Measurements from ENCODE around the gene PKHD1.

The PKHD1 gene

DNA sequence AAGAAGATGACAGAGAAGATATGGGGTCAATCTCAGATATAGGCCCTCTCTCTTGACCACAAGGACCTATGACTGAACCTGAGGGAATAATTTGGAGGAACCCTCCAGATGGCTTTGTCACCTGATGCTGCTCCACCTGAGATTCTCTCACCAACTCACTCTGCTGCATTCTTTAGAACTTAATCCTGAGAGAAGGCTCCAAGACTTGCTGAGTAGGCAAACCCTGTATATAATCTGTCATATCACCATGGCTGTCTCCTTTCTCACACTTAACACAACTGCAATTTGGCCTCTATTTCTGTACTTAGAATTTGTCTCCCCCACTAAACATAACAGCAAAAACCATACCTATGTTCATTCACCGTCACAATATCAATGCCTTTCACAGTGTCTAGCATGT lies 172.3 kb downstream of the PKHD1 start:
- no peaks in the 10 kb centered on the region for H3K36me3 Mint-ChIP-seq
- H3K4me1 Mint-ChIP-seq, result no peaks in the 10 kb centered on the region
- DNase-seq (ENCODE audit: low spot score in 2 of 2) (no peak), ATAC-seq (no peak)
- no peak overlapping the region for H3K4me3 Mint-ChIP-seq
- H3K9me3 Mint-ChIP-seq, result peaks cover 2% of the 10 kb centered on the region
- H3K27ac Mint-ChIP-seq, result no peak overlapping the region

DNA sequence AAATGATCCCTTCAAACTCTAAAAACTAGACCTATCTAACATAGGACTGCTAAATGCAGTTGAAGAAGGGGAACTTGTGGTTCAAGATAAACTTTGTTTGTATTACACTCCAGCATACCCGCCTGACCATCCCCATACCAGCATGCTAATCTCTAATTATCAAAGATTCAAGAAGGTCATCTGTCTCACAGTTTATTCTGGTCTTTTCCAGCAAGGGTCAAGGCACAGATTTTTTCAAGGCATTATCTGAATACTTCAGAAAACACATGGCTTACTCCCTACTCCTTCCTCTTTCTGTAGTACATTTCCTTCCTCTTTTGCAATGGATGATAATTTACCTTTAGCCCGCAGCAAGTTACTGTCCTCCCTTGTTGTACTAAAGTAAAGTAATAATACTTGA lies 174.1 kb downstream of the PKHD1 start:
- Mint-ChIP-seq H3K9me3 (peaks cover 1% of the 10 kb centered on the region), H3K36me3 (no peaks in the 10 kb centered on the region), H3K27ac (no peak overlapping the region), H3K4me1 (no peaks in the 10 kb centered on the region), H3K4me3 (no peak overlapping the region)
- no peak for DNase-seq (ENCODE audit: low spot score in 2 of 2)
- ATAC-seq, result no peak

DNA sequence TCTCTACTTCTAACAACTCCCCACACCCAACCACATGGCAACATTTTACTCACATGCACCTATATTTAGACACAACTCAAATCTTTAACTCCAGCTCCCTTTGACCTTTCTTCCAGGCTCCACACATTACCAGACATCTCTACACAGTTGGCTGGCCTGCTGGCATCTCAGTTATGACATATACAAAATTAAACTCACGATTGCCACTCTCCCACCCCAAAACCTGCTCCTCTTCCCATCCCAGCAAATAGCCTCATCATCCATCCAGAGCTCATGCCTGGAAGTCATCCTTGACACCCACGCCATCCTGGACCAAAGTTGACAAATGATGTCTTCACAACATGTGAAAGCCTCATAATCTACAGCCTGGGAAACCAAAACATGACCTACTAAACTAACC lies 176.6 kb downstream of the PKHD1 start:
- ATAC-seq, result no peak
- H3K36me3 Mint-ChIP-seq, result no peaks in the 10 kb centered on the region
- H3K4me1 Mint-ChIP-seq, result no peaks in the 10 kb centered on the region
- no peaks in the 10 kb centered on the region for H3K9me3 Mint-ChIP-seq
- DNase-seq (ENCODE audit: low spot score in 2 of 2), result no peak
- H3K4me3 Mint-ChIP-seq, result no peak overlapping the region
- H3K27ac Mint-ChIP-seq, result no peak overlapping the region

DNA sequence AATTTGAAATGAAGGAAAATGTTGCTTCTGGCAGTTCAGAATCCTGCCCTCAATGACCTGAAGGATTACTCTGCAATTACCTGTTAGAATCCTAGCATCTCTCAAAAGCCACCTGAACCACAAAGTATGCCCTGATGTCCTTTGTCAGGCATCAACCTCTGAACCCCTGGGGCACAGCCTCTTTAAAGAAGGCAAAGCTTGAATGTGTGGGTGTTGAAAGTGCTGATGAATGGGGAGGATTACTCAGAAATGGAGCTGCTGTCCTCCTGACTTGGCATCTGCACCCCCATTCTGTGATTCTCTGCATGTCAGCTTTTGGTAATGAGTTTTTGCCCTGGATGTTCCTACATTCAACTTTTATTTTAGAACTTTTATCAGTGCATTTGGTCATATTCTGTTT lies 179.2 kb downstream of the PKHD1 start:
- Mint-ChIP-seq H3K27ac (no peak overlapping the region), H3K36me3 (no peaks in the 10 kb centered on the region), H3K9me3 (peaks cover 3% of the 10 kb centered on the region), H3K4me3 (no peak overlapping the region), H3K4me1 (no peaks in the 10 kb centered on the region)
- ATAC-seq (no peak), DNase-seq (ENCODE audit: low spot score in 2 of 2) (no peak)

DNA sequence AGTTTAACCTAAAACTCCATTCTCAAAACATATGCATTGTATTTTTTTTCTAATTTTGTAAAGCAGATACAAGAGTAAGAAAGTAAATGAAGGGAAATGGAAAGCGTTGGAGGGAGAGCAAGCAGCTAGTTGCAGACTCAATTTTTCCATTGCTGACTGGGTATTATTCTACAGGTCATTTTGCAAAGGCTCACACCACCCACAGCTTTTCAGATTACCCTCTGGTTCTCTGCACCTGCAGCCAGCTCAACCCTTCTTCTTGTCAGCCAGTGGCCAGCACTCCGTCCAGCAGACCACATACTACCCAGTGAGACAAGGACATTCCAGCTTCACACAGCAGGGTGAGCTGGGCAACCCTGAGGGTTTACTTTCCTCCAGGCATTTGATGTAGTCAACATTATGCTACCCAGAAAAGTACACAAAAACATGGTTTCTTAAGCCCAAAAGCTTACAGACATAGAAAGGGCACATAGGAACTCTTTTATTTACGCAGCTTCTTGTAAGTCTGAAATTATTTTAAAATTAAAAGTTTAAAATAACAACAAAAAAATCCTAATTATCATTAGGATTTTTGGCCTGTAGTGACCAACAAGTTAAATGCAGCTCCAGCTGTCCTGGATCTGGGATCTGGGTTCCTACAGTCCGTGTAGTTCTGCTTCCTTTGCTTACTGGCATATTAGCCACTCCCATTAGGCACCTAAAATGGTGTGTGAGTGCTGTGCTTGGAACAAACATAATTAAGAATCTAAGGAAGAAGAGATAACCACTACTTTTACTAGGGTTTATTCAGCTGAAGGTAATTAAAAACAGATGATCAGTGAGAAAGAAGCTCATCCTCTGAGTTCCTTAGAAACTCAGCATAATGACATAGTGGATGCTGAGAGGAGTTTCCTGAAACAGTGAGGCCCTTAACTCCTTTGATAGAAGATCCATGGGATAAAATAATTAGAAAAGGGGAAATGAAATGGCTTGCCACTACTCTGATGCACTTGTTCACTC lies 185.3 kb downstream of the PKHD1 start:
- DNase-seq (ENCODE audit: low spot score in 2 of 2) (no peak), ATAC-seq (no peak)
- Mint-ChIP-seq H3K36me3 (no peaks in the 10 kb centered on the region), H3K4me3 (no peak overlapping the region), H3K4me1 (no peaks in the 10 kb centered on the region), H3K27ac (no peak overlapping the region), H3K9me3 (peaks cover 3% of the 10 kb centered on the region)

DNA sequence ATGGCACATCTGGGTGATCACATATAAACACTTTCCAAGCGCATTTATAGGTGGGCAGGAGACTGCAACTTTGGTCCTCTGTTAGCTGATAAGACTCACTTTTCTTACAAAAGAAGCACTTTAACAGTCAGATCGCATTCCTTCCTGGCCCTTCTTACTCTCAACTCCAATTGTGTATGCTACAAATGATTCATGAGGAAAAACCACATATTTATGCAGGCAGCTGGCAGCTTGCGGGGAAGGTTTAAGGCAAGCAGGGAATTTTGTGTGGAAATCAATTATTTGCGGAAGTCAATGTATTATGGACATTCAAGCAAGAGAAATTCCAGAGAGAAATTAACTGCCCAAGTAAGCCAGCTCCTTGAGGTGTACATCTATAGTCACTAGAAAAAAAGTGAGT lies 194.0 kb downstream of the PKHD1 start:
- no peak for DNase-seq (ENCODE audit: low spot score in 2 of 2)
- Mint-ChIP-seq H3K9me3 (peaks cover 2% of the 10 kb centered on the region), H3K4me1 (no peaks in the 10 kb centered on the region), H3K36me3 (no peaks in the 10 kb centered on the region), H3K4me3 (no peak overlapping the region), H3K27ac (no peak overlapping the region)
- ATAC-seq, result no peak

DNA sequence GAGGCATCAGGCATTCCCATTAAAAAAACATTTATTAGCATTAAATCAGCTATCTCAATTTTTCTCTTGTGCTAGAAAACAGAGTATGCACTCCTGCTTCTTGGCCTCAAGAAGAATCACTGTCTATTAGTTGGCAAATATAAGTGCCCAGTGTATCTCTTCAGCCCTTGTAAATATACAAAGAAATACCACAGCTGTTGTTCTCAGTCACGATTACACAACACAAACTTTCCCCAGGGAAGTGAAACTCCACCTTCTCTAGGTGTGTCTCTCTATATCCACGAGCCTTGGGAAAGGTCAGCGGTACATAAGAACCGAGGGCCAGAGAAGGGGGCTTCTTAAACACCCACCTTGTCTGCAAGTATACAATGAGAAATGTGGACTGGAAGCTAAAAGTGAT lies 194.7 kb downstream of the PKHD1 start:
- Mint-ChIP-seq H3K4me1 (no peaks in the 10 kb centered on the region), H3K4me3 (no peak overlapping the region), H3K9me3 (peaks cover 2% of the 10 kb centered on the region), H3K36me3 (no peaks in the 10 kb centered on the region), H3K27ac (no peak overlapping the region)
- ATAC-seq, result no peak
- DNase-seq (ENCODE audit: low spot score in 2 of 2), result no peak

DNA sequence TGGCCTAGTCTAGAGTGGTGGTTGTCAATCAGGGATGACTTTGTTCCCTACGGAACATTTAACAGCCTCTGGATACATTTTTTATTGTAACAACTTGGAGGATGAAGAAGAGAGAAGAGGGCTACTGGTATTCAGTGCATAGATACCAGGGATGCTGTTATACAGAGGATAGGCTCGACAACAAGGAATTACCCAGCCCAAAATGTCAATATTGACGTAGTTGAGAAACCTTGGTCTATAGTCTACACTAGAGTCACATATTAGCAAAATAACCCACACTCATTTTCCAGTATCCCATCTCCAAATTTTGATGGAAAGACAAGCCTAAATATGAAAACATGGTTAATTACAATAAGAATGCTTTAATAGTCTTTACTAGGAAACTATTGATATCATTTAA lies 195.1 kb downstream of the PKHD1 start:
- Mint-ChIP-seq H3K9me3 (peaks cover 2% of the 10 kb centered on the region), H3K4me1 (no peaks in the 10 kb centered on the region), H3K4me3 (no peak overlapping the region), H3K36me3 (no peaks in the 10 kb centered on the region), H3K27ac (no peak overlapping the region)
- no peak for ATAC-seq
- DNase-seq (ENCODE audit: low spot score in 2 of 2), result no peak

DNA sequence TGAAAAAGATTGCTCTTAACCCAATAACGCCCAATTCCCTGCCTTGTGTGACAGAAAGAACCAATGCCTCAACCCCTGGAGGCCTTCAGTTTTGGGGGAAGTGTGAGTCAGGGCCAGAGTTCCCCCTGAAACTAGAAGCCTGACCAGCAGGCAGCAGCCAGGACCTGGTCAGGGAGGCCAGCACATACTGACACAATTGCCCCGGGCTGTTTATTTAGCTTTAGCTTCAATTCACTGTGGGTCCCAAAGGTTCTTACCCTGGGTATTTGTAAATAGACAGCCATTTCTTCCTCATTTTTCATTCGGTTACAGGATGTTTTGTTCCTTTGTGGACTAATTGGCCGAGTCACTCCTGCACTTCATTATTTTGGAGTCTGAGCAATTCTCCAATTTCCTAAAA lies 195.6 kb downstream of the PKHD1 start:
- ATAC-seq (no peak), DNase-seq (ENCODE audit: low spot score in 2 of 2) (no peak)
- Mint-ChIP-seq H3K27ac (no peak overlapping the region), H3K9me3 (peaks cover 2% of the 10 kb centered on the region), H3K4me1 (no peaks in the 10 kb centered on the region), H3K36me3 (no peaks in the 10 kb centered on the region), H3K4me3 (no peak overlapping the region)

DNA sequence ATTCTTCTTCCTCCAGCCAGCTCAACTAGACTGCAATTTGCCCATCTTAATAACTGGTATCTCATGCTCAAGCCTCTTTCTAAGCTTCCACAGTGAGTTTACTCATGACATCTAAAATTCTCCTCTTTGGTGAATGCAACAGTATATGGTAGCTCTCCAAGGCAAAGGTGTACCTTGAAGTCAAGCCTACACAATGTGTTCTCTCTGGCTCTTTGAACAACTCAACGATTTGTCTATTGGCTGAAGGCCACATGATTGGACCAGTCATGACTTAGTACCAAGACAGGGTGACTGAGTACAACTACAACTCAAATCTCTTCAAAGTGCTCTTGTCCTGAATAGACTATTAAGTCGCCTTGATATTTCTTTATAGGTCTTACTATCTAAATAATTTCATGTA lies 199.6 kb downstream of the PKHD1 start:
- ATAC-seq (no peak), DNase-seq (ENCODE audit: low spot score in 2 of 2) (no peak)
- no peak overlapping the region for H3K27ac Mint-ChIP-seq
- H3K9me3 Mint-ChIP-seq, result no peaks in the 10 kb centered on the region
- no peaks in the 10 kb centered on the region for H3K4me1 Mint-ChIP-seq
- no peaks in the 10 kb centered on the region for H3K36me3 Mint-ChIP-seq
- no peak overlapping the region for H3K4me3 Mint-ChIP-seq

DNA sequence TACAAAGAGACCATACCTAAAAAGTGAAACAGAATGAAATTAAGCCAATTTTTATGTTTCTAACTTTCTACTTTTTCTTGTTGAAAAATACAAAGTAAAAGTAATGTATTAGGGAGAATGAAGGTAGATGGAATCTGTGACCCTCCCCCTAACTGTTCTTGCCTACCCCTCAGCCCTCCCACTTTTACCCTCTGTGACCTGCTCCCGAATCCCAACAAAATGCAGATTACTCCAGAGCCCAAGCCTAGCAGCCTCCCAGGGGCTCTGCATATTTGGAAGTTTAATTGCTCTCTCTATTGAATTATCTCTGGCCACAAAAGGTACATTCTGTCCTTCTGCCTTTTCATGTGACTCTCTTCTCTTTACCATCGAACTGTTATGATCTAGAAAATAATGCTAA lies 201.5 kb downstream of the PKHD1 start:
- DNase-seq (ENCODE audit: low spot score in 2 of 2) (no peak), ATAC-seq (no peak)
- Mint-ChIP-seq H3K36me3 (no peaks in the 10 kb centered on the region), H3K4me1 (no peaks in the 10 kb centered on the region), H3K4me3 (no peak overlapping the region), H3K27ac (no peak overlapping the region), H3K9me3 (no peaks in the 10 kb centered on the region)

DNA sequence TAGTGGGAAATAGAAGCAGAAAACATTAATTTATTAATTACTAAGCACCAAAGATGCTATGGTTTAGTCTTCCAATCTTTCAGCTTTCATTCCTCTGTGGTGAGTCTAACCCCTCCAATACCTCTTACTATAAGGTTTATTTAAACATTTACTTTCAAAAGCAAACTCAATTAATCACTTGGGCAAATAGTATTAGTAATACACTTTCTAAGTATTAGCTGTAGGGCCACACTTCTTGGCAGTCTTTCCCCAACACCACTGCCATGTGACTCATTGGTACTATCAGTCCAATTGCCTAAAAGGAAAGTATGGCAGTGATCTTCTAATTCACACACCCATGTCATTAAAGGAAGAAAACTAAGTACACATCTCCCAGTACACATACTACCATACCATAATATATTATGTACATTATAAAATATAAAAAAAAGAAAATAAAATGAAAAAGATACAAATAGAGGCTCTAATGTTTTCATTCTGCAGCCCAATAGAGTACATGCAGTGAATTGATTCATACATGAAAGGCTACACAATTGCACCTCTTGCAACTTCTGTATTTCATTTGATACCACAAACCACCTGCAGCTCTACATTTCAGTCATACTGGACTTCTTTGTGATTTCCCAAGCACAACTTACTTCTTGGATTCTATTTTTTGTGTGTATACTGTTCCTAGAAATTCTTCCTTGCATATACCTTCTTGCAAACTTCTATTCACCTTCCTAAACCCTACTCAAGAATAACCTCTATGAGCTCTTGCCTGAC lies 218.6 kb downstream of the PKHD1 start:
- Mint-ChIP-seq H3K27ac (no peak overlapping the region), H3K36me3 (no peaks in the 10 kb centered on the region)

DNA sequence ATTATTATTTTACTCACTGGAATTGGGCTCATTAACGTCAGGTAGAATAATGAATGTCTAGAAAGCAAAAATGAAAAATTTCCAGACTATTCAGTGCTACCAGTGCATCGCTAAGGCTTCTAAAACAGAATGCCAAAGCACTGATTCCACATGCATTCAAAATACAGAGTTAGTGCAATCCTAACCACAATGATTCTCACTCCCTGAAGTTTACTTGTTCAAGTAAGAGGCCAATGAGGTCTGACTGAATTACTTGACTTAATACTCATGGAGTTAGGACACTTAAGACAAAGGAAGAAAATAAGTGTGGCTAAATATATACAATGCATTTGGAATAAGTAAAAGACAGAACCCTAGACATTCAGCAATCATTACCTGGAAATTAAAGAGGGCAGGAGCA lies 220.5 kb downstream of the PKHD1 start:
- DNase-seq (ENCODE audit: low spot score in 2 of 2) (no peak), ATAC-seq (no peak)
- H3K4me3 Mint-ChIP-seq, result no peak overlapping the region
- no peak overlapping the region for H3K27ac Mint-ChIP-seq
- H3K36me3 Mint-ChIP-seq, result no peaks in the 10 kb centered on the region
- peaks cover 3% of the 10 kb centered on the region for H3K9me3 Mint-ChIP-seq
- no peaks in the 10 kb centered on the region for H3K4me1 Mint-ChIP-seq

More for the DNA sequence above, 218.6 kb downstream of the PKHD1 start:
- Mint-ChIP-seq H3K9me3 (peaks cover 3% of the 10 kb centered on the region), H3K4me3 (no peak overlapping the region), H3K4me1 (no peaks in the 10 kb centered on the region)
- no peak for ATAC-seq
- no peak for DNase-seq (ENCODE audit: low spot score in 2 of 2)

DNA sequence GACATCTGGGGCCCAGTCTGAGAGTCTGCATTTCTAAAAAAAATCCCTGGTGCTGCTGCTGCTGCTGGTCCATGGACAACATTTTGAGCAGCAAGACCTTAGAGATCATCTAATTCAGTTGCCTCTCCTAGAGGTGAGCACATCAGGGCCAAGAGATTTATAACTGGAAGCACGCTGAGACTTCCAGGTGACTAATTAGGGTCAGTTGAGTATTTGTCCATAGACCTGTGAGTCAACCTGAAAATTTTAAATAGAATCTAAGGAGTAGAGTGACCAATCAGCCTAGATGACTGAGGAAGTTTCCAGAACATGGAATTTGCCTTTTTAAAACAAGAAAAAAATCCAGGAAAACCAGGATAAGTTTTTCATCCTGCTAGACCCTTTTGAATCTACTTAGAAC lies 221.4 kb downstream of the PKHD1 start:
- no peak for DNase-seq (ENCODE audit: low spot score in 2 of 2)
- Mint-ChIP-seq H3K36me3 (no peaks in the 10 kb centered on the region), H3K4me1 (no peaks in the 10 kb centered on the region), H3K4me3 (no peak overlapping the region), H3K9me3 (peaks cover 3% of the 10 kb centered on the region), H3K27ac (no peak overlapping the region)
- no peak for ATAC-seq

DNA sequence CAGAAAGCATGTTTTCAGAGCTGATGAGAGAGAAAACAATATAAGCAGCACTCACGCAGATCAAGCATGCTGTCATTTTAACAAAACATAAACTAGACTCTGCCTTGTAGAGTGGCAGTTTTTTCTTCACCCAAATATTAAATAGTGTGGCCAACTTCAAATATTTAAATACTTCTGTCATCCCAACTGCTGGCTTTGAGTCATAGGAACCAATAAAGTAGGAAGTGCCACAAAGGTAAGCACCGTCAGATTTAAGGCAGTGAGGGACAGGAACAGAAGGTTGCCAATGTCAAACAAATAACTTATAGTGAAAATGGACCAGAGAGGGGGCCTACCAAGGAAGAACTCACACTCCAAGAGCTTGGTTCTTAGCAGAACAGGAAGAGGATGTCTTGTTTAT lies 222.2 kb downstream of the PKHD1 start:
- no peaks in the 10 kb centered on the region for H3K4me1 Mint-ChIP-seq
- ATAC-seq (no peak), DNase-seq (ENCODE audit: low spot score in 2 of 2) (no peak)
- no peaks in the 10 kb centered on the region for H3K36me3 Mint-ChIP-seq
- H3K27ac Mint-ChIP-seq, result no peak overlapping the region
- H3K9me3 Mint-ChIP-seq, result peaks cover 3% of the 10 kb centered on the region
- H3K4me3 Mint-ChIP-seq, result no peak overlapping the region

DNA sequence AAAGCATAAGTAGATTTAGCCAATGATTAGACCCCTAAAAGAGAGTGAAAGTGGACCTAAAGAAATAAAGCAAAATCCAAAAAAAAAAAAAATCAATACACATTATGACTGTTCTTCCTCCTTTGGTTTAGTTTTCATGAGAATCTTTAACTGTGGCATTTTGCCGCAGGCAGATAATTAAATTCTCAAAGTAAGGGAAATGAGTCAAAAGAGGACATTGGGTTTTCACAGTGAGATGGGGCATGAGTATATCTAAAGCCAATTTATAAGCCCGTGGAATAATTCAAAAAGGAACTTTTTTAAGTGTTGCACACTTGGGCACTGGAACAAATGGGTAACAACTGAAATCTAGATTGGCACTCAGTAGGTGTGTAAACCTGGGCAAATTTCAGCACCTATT lies 230.3 kb downstream of the PKHD1 start:
- ATAC-seq, result no peak
- no peaks in the 10 kb centered on the region for H3K9me3 Mint-ChIP-seq
- H3K36me3 Mint-ChIP-seq, result no peaks in the 10 kb centered on the region
- no peak overlapping the region for H3K27ac Mint-ChIP-seq
- DNase-seq (ENCODE audit: low spot score in 2 of 2), result no peak
- H3K4me1 Mint-ChIP-seq, result no peaks in the 10 kb centered on the region
- H3K4me3 Mint-ChIP-seq, result no peak overlapping the region
